GM12878 (cell line): ENCODE data around the gene GHRH. TPM values are rescaled to one million over a fixed set of nuclear protein-coding genes. Genes with fewer than 3 reads are reported as not detected.

Experiments
- ATAC-seq: fragments of 200-7000 bp; cut with Tn5 transposase; 3 replicates; pipeline ENCODE4 v1.9.1; 2020; ENCODE audit warnings: mild to moderate bottlenecking, moderate library complexity
- BruUV-seq: library from RNA; stranded (reverse); fragments of 400-500 nt; replicated peaks from 2 replicates; lab custom pipeline; 2021; lab: Mats Ljungman, UMichigan
- CTCF ChIA-PET: fragments of 300-600 bp; sonication (Branson Sonifier 250); formaldehyde crosslinking; extraction: SDS; loops from one replicate; lab custom pipeline; 2021; ENCODE audit warnings: inconsistent platforms; lab: Yijun Ruan, JAX
- POLR2A ChIA-PET: fragments of 350-600 bp; formaldehyde crosslinking; extraction: SDS; loops from one replicate; lab custom pipeline; 2021; ENCODE audit warnings: inconsistent platforms; lab: Charles Lee
- RAD21 ChIA-PET: fragments of 300-600 bp; sonication (Branson Sonifier 250); formaldehyde crosslinking; loops from one replicate; lab custom pipeline; 2023; ENCODE audit warnings: antibody characterized with exemption; ENCODE audit not compliant: unreplicated experiment; lab: Charles Lee
- SMC1A ChIA-PET: fragments of 300-600 bp; sonication (Branson Sonifier 250); formaldehyde crosslinking; loops from one replicate; lab custom pipeline; 2023; ENCODE audit not compliant: unreplicated experiment, uncharacterized antibody; lab: Charles Lee
- DNase-seq: peaks from one replicate; pipeline ENCODE4 v3.0.0-alpha.2; 2011; ENCODE audit warnings: low read depth, low spot score
- FAIRE-seq: peaks from 3 replicates; lab custom pipeline; 2011; peaks lifted over from hg19 to GRCh38; lab: Jason Lieb, UNC
- H2AFZ ChIP-seq: 2 replicates; pipeline ENCODE4 v1.6.0; 2011; ENCODE audit warnings: low read depth, low read length, control low read depth; ENCODE audit not compliant: control insufficient read depth
- H3K27ac ChIP-seq: 2 replicates; pipeline ENCODE4 v1.5.1; 2011; ENCODE audit warnings: control low read depth; ENCODE audit not compliant: control insufficient read depth, insufficient read depth
- H3K27me3 ChIP-seq, 2 experiments: replicated peaks in 1 of 2; 2 replicates each; pipeline versions ENCODE4 v1.6.0 to v1.6.1; 2011; ENCODE audit warnings: low read length in 1 of 2; ENCODE audit not compliant: control insufficient read depth in 2 of 2, insufficient read depth in 2 of 2
- H3K36me3 ChIP-seq, 2 experiments: 2 replicates each; pipeline ENCODE4 v1.5.1; 2011; ENCODE audit warnings: low read length in 1 of 2; ENCODE audit not compliant: control insufficient read depth in 2 of 2, insufficient read depth in 2 of 2
- H3K4me1 ChIP-seq: 2 replicates; pipeline ENCODE4 v1.6.1; 2011; ENCODE audit warnings: mild to moderate bottlenecking, low read length, moderate library complexity, mixed read lengths; ENCODE audit not compliant: control insufficient read depth, insufficient read depth
- H3K4me2 ChIP-seq: 2 replicates; pipeline ENCODE4 v1.6.0; 2011; ENCODE audit warnings: control low read depth; ENCODE audit not compliant: control insufficient read depth, insufficient read depth
- H3K4me3 ChIP-seq: fragments of 200-600 bp; sonication (generic); 2 replicates; pipeline ENCODE4 v1.5.1; 2016
- H3K79me2 ChIP-seq: 2 replicates; pipeline ENCODE4 v1.6.0; 2011; ENCODE audit warnings: low read length; ENCODE audit not compliant: control insufficient read depth, insufficient read depth
- H3K9ac ChIP-seq: 2 replicates; pipeline ENCODE4 v1.8.0; 2011; ENCODE audit warnings: low read length, control low read depth, mixed read lengths; ENCODE audit not compliant: control insufficient read depth, insufficient read depth
- H3K9me3 ChIP-seq: replicated peaks from 3 replicates; pipeline ENCODE4 v1.5.1; 2011; ENCODE audit warnings: mild to moderate bottlenecking, low read length; ENCODE audit not compliant: control insufficient read depth, insufficient read depth
- H4K20me1 ChIP-seq: 2 replicates; pipeline ENCODE4 v1.6.0; 2011; ENCODE audit not compliant: control insufficient read depth, insufficient read depth
- CHD2 ChIP-seq: IDR thresholded peaks from 2 replicates; pipeline ENCODE4 v1.6.1; 2011; ENCODE audit warnings: low read depth, low read length, improper control_type of control experiment, borderline replicate concordance
- FOS ChIP-seq: IDR thresholded peaks from 3 replicates; pipeline ENCODE4 v1.6.1; 2011; ENCODE audit warnings: borderline replicate concordance; ENCODE audit not compliant: insufficient read length; ENCODE audit errors: extremely low read depth
- PRDM15 ChIP-seq: fragments of 450-650 bp; formaldehyde crosslinking; IDR thresholded peaks from 2 replicates; pipeline ENCODE4 v1.4.0; 2020; ENCODE audit warnings: mild to moderate bottlenecking, moderate library complexity
- SIN3A ChIP-seq: IDR thresholded peaks from 2 replicates; pipeline ENCODE4 v1.6.1; 2012; ENCODE audit warnings: low read depth, low read length, improper control_type of control experiment
- SIX5 ChIP-seq: IDR thresholded peaks from 2 replicates; pipeline ENCODE4 v1.6.1; 2011; ENCODE audit warnings: mild to moderate bottlenecking, low read depth, low read length, moderate library complexity; ENCODE audit not compliant: severe bottlenecking
- STAT3 ChIP-seq: IDR thresholded peaks from 2 replicates; pipeline ENCODE4 v1.6.1; 2011; ENCODE audit warnings: low read depth, low read length, improper control_type of control experiment
- ZBTB11 ChIP-seq: fragments of 450-650 bp; formaldehyde crosslinking; IDR thresholded peaks from 2 replicates; pipeline ENCODE4 v1.5.0; 2022; ENCODE audit warnings: mild to moderate bottlenecking, missing genetic modification characterization
- ZNF622 ChIP-seq: fragments of 450-650 bp; IDR thresholded peaks from 2 replicates; pipeline ENCODE4 v1.6.1; 2017; ENCODE audit warnings: mild to moderate bottlenecking, inconsistent platforms
- WGBS: methylation state at CpG from one replicate; pipeline ENCODE4 v1.1.6; 2016; ENCODE audit warnings: low lambda C conversion rate; ENCODE audit not compliant: insufficient replicate concordance, insufficient coverage; ENCODE audit errors: missing lambda C conversion rate; 5-methylcytosine and 5-hydroxymethylcytosine counted together
- in situ Hi-C: fragments of 300-500 bp; cut with MboI; formaldehyde crosslinking; loops from 9 replicates; pipeline ENCODE4 v1.14.3; 2018; ENCODE audit warnings: mixed read lengths
- intact Hi-C: fragments of 100-400 bp; cut with micrococcal nuclease; formaldehyde crosslinking; loops from one replicate; pipeline ENCODE4 v1.14.2; 2022; ENCODE audit not compliant: unreplicated experiment
- polyA plus RNA-seq, 11 experiments: library from polyadenylated mRNA; depleted of rRNA in 4 of 11; unstranded in 6 of 11; stranded (reverse) in 5 of 11; fragments of >200 nt; fragmentation: Nextera tagmentation in 4 of 11; fragmentation: Illumina TruSeq in 1 of 11; extraction: Ambion mirVana in 4 of 11; extraction: Trizol in 1 of 11; gene quantifications; 1 replicate in 1 of 11; 2 replicates in 10 of 11; pipeline versions ENCODE4 v1.2.1 to v1.2.3, GENCODE V29; 2011 to 2016; ENCODE audit warnings: inconsistent platforms in 2 of 11, missing spikeins in 2 of 11, low read depth in 1 of 11
- total RNA-seq, 4 experiments: library from RNA; depleted of rRNA in 3 of 4; stranded (reverse); fragments of >200 nt in 3 of 4; fragmentation: Illumina TruSeq in 1 of 4; extraction: Trizol in 1 of 4; gene quantifications; 2 replicates each; pipeline versions ENCODE4 v1.2.1 to v1.2.3, GENCODE V29; 2013 to 2021
- TF ChIP-seq, protein P1 (sequence below): fragments of 150-350 bp; IDR thresholded peaks from 2 replicates; pipeline ENCODE4 v1.6.1; 2014; ENCODE audit warnings: mild to moderate bottlenecking, low read depth, low read length

Gene GHRH
- total and polyA plus RNA-seq, 10 of the 15 experiments (the other 5 are each of a cell fraction or from before 2014, with no cell fraction given), result not detected

DNA sequence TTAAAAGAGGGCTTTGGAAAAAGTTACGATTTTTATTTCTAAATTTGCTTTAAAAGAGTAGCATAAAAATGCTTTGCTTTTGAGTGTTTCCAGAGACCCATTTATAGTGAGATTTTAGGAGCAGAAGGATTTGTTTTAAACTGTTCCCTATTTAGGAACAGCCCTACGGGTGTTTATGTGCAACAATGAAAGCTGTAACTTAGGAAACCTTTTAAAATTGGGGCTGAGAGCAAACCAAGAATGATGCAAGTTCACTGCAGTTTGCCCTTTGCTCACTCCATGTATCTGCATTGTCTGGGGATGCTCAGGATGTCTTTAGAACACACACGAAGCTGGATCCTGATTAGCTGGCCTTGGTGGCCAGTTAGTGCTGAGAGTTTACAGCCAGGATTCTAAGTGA lies 40.9 kb downstream of the GHRH start (continued):
- TF ChIP-seq ZBTB11 (CRISPR knock-in tag) (no peak), SIN3A (no peak)

DNA sequence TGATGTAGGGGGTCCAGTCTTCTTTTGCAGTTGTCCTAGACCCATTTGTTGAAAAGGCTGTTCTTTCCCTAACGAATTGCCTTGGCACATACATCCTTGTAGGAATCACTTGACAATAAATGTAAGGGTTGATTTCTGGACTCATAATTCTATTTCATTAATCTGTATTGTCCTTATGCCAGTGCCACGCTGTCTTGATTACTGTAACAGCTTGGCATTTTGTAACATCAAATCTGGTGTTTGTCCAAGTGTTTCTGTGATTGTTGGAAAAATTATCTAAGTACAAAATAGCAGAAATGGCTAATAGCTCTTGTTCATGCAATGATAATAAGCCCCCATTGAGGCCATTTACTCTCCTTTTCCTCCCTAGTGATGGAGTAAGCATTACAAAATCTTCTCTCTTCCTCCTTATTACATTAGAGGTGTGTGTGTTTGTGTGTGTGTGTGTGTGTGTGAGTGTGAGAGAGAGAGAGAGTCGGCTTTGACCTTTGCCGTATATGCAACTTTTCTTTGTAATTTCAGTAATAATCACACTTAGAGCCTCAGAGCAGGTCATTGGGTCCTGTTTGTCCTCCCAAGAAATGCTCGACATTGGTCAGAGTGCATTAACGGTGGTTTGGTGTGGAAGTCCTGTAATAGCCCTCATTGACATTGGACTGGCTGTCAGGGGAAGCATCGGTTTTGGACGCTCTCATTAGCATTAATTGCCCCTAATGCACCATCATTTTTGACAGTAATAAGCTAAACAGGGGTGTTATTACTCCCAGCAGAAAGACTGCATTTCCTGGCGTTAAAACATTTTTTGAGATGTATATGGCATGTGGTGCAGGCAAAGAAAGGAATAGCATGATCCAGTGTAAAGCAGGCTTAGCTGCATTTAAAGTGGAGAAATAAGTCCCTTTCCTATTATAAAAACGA lies 41.6 kb downstream of the GHRH start:
- peaks cover 13 to 39% of the 10 kb centered on the region in 2 experiments for H3K36me3 ChIP-seq
- no peak overlapping the region for H2AFZ ChIP-seq
- no peak for ATAC-seq
- FAIRE-seq, result no peak
- in situ Hi-C loops, result no loop called here
- no peaks in the 10 kb centered on the region for H3K27me3 ChIP-seq
- H3K4me1 ChIP-seq, result no peaks in the 10 kb centered on the region
- no peak overlapping the region for H3K27ac ChIP-seq
- no peaks in the 10 kb centered on the region for H3K79me2 ChIP-seq
- TF ChIP-seq ZNF622 (no peak), CHD2 (no peak), SIX5 (no peak), PRDM15 (no peak), STAT3 (no peak), FOS (no peak)
- TF ChIP-seq, protein P1, sequence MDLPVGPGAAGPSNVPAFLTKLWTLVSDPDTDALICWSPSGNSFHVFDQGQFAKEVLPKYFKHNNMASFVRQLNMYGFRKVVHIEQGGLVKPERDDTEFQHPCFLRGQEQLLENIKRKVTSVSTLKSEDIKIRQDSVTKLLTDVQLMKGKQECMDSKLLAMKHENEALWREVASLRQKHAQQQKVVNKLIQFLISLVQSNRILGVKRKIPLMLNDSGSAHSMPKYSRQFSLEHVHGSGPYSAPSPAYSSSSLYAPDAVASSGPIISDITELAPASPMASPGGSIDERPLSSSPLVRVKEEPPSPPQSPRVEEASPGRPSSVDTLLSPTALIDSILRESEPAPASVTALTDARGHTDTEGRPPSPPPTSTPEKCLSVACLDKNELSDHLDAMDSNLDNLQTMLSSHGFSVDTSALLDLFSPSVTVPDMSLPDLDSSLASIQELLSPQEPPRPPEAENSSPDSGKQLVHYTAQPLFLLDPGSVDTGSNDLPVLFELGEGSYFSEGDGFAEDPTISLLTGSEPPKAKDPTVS, result no peak
- no peak overlapping the region for H3K4me2 ChIP-seq
- DNase-seq, result no peak
- intact Hi-C loops, result no loop called here
- peaks cover 2% of the 10 kb centered on the region; the same call in 1 of the 2 replicates for H4K20me1 ChIP-seq
- POLR2A ChIA-PET, result interaction anchor here (0.6 to 0.7 kb wide), 2 partner anchors 17 kb away, joined by 4 read pairs; no protein-coding TSS in a partner anchor
- 89% methylated on average over 10 of the region's 10 CpGs for WGBS
- RAD21 ChIA-PET, result interaction anchor here (1.0 kb wide), 1 partner anchor 308 kb away, joined by 3 read pairs; the partner anchor contains the start of gene BLCAP
- no peaks in the 10 kb centered on the region for H3K9me3 ChIP-seq
- H3K9ac ChIP-seq, result no peak overlapping the region
- H3K4me3 ChIP-seq, result no peak overlapping the region
- BruUV-seq, result no TSS peak
- CTCF ChIA-PET, result interaction anchor here (2.3 kb wide), 1 partner anchor 25 kb away, joined by 9 read pairs; no protein-coding TSS in a partner anchor
- SMC1A ChIA-PET, result interaction anchor here (0.6 to 3.9 kb wide), 6 partner anchors 11 to 576 kb away, joined by 3 to 19 read pairs (median 3); no protein-coding TSS in a partner anchor
